DND-41 (cell line): ENCODE data around the gene ARHGAP28.

Experiments
- ATAC-seq: fragments of 200-7000 bp; cut with Tn5 transposase; 3 replicates; pipeline ENCODE4 v1.9.1; 2021; ENCODE audit warnings: low read depth; ENCODE audit not compliant: insufficient read depth
- DNase-seq: peaks from one replicate; pipeline ENCODE4 v3.0.0-alpha.2; 2020
- H2AFZ ChIP-seq: 2 replicates; pipeline ENCODE4 v1.6.0; 2012; ENCODE audit warnings: low read depth, low read length
- H3K27ac ChIP-seq: 2 replicates; pipeline ENCODE4 v1.5.1; 2012; ENCODE audit warnings: low read length, inconsistent platforms
- H3K27me3 ChIP-seq: fragments of 200-600 bp; sonication (generic); 2 replicates; pipeline ENCODE4 v1.6.0; 2012; ENCODE audit warnings: low read length, mild to moderate bottlenecking, inconsistent platforms; ENCODE audit not compliant: insufficient read depth, poor library complexity
- H3K36me3 ChIP-seq: 2 replicates; pipeline ENCODE4 v1.5.1; 2012; ENCODE audit warnings: low read length, inconsistent platforms; ENCODE audit not compliant: insufficient read depth
- H3K4me1 ChIP-seq: 2 replicates; pipeline ENCODE4 v1.5.1; 2012; ENCODE audit warnings: mild to moderate bottlenecking, low read length; ENCODE audit not compliant: insufficient read depth
- H3K4me2 ChIP-seq: 2 replicates; pipeline ENCODE4 v1.6.0; 2012; ENCODE audit warnings: mild to moderate bottlenecking, moderate library complexity, low read length, inconsistent platforms; ENCODE audit not compliant: insufficient read depth
- H3K4me3 ChIP-seq, 2 experiments: fragments of 200-600 bp in 1 of 2; shearing (Covaris generic) in 1 of 2; 2 replicates each; pipeline ENCODE4 v1.5.1; 2012 to 2016; ENCODE audit warnings: inconsistent platforms in 2 of 2, low read length in 2 of 2, mild to moderate bottlenecking in 2 of 2, low read depth in 1 of 2, moderate library complexity in 1 of 2
- H3K79me2 ChIP-seq: 2 replicates; pipeline ENCODE4 v1.6.0; 2012; ENCODE audit warnings: low read length, inconsistent platforms; ENCODE audit not compliant: insufficient read depth
- H3K9ac ChIP-seq: 2 replicates; pipeline ENCODE4 v1.6.0; 2012; ENCODE audit warnings: low read depth, mild to moderate bottlenecking, inconsistent platforms, low read length, moderate library complexity
- H3K9me3 ChIP-seq: 2 replicates; pipeline ENCODE4 v1.5.1; 2012; ENCODE audit warnings: low read length, moderate library complexity, mild to moderate bottlenecking, inconsistent platforms; ENCODE audit not compliant: insufficient read depth, severe bottlenecking
- H4K20me1 ChIP-seq: 2 replicates; pipeline ENCODE4 v1.6.0; 2012; ENCODE audit warnings: low read length; ENCODE audit not compliant: insufficient read depth
- CTCF ChIP-seq: IDR thresholded peaks from 2 replicates; pipeline ENCODE4 v1.5.1; 2012; ENCODE audit warnings: borderline replicate concordance, low read length, moderate library complexity, mild to moderate bottlenecking; ENCODE audit not compliant: poor library complexity, severe bottlenecking; ENCODE audit errors: extremely low read depth
- EZH2 ChIP-seq: IDR thresholded peaks from 3 replicates; pipeline ENCODE4 v1.6.1; 2012; ENCODE audit warnings: borderline replicate concordance, low read depth, mild to moderate bottlenecking, moderate library complexity, low read length, inconsistent platforms; ENCODE audit not compliant: severe bottlenecking

ARHGAP28 gene

GRCh38 chr18:6873040-6873751, 143.7 kb downstream of the ARHGAP28 start:
- Histone ChIP-seq H4K20me1 (no peaks in the 10 kb centered on the region), H3K9me3 (no peaks in the 10 kb centered on the region), H3K27me3 (no peaks in the 10 kb centered on the region), H2AFZ (no peak overlapping the region), H3K4me1 (no peaks in the 10 kb centered on the region), H3K36me3 (no peaks in the 10 kb centered on the region), H3K4me3 (no peak overlapping the region), H3K27ac (no peak overlapping the region), H3K79me2 (no peaks in the 10 kb centered on the region), H3K4me2 (no peak overlapping the region), H3K9ac (no peak overlapping the region)
- TF ChIP-seq CTCF = no peak
- TF ChIP-seq EZH2 = no peak
- ATAC-seq (no peak), DNase-seq (no peak)

- DNase-seq (no peak), ATAC-seq (no peak)
- TF ChIP-seq CTCF (no peak), EZH2 (no peak)
- Histone ChIP-seq H3K36me3 (no peaks in the 10 kb centered on the region), H2AFZ (no peak overlapping the region), H3K4me2 (no peak overlapping the region), H3K27ac (no peak overlapping the region), H3K79me2 (no peaks in the 10 kb centered on the region), H4K20me1 (no peaks in the 10 kb centered on the region), H3K4me1 (no peaks in the 10 kb centered on the region), H3K9me3 (no peaks in the 10 kb centered on the region), H3K9ac (no peak overlapping the region), H3K4me3 (no peak overlapping the region), H3K27me3 (no peaks in the 10 kb centered on the region)
Observed at GRCh38 chr18:6874315-6874714, 144.8 kb downstream of the ARHGAP28 start.

- no peak overlapping the region for H2AFZ ChIP-seq
- H3K4me1 ChIP-seq = no peaks in the 10 kb centered on the region
- H3K36me3 ChIP-seq = no peaks in the 10 kb centered on the region
- TF ChIP-seq EZH2 = no peak
- no peak for TF ChIP-seq CTCF
- H3K9me3 ChIP-seq = no peaks in the 10 kb centered on the region
- H4K20me1 ChIP-seq = no peaks in the 10 kb centered on the region
- H3K79me2 ChIP-seq = no peaks in the 10 kb centered on the region
- no peaks in the 10 kb centered on the region for H3K27me3 ChIP-seq
- no peak overlapping the region for H3K27ac ChIP-seq
- DNase-seq (no peak), ATAC-seq (no peak)
- H3K4me2 ChIP-seq = no peak overlapping the region
- H3K4me3 ChIP-seq = no peak overlapping the region
- H3K9ac ChIP-seq = no peak overlapping the region
Observed at GRCh38 chr18:6875749-6876148, 146.2 kb downstream of the ARHGAP28 start.

- H3K27ac ChIP-seq = no peak overlapping the region
- ATAC-seq (no peak), DNase-seq (no peak)
- TF ChIP-seq CTCF (no peak), EZH2 (no peak)
- H3K9ac ChIP-seq = no peak overlapping the region
- no peaks in the 10 kb centered on the region for H3K27me3 ChIP-seq
- H3K4me2 ChIP-seq = no peak overlapping the region
- no peaks in the 10 kb centered on the region for H3K36me3 ChIP-seq
- H4K20me1 ChIP-seq = no peaks in the 10 kb centered on the region
- H3K4me3 ChIP-seq = no peak overlapping the region
- no peaks in the 10 kb centered on the region for H3K4me1 ChIP-seq
- no peaks in the 10 kb centered on the region for H3K79me2 ChIP-seq
- no peak overlapping the region for H2AFZ ChIP-seq
- no peaks in the 10 kb centered on the region for H3K9me3 ChIP-seq
Observed at GRCh38 chr18:6876641-6877041, 147.1 kb downstream of the ARHGAP28 start.
